IMR-90 (cell line): Measurements from ENCODE around the gene KRTAP5-7. TPM values are rescaled to one million over a fixed set of nuclear protein-coding genes. Genes with fewer than 3 reads are reported as not detected.

ENCODE experiments used
- ATAC-seq: fragments of 200-7000 bp; cut with Tn5 transposase; 2 replicates; pipeline ENCODE4 v1.9.1; 2020; ENCODE audit warnings: low read depth, mild to moderate bottlenecking, moderate library complexity
- BruUV-seq: library from RNA; stranded (reverse); fragments of 400-500 nt; replicated peaks from 2 replicates; lab custom pipeline; 2021; lab: Mats Ljungman, UMichigan
- CTCF ChIA-PET: fragments of 300-600 bp; formaldehyde crosslinking; extraction: SDS; loops from one replicate; lab custom pipeline; 2021; ENCODE audit warnings: antibody characterized with exemption; lab: Yijun Ruan, JAX
- POLR2A ChIA-PET: fragments of 300-600 bp; sonication (Branson Sonifier 250); formaldehyde crosslinking; loops from one replicate; lab custom pipeline; 2022; ENCODE audit warnings: antibody characterized with exemption; ENCODE audit not compliant: unreplicated experiment; lab: Charles Lee
- DNase-seq: peaks from one replicate; pipeline ENCODE4 v3.0.0; 2013
- H2AFZ ChIP-seq: replicated peaks from 2 replicates; pipeline ENCODE3; 2013; ENCODE audit warnings: low read length, mild to moderate bottlenecking; ENCODE audit not compliant: poor library complexity
- H2AK5ac ChIP-seq: 2 replicates; pipeline ENCODE4 v1.6.1; 2013; ENCODE audit warnings: low read depth, low read length, inconsistent platforms
- H2AK9ac ChIP-seq: replicated peaks from 2 replicates; pipeline ENCODE3; 2013; ENCODE audit warnings: mild to moderate bottlenecking, low read depth, low read length, moderate library complexity; ENCODE audit not compliant: poor library complexity
- H2BK120ac ChIP-seq: 2 replicates; pipeline ENCODE4 v1.6.1; 2013; ENCODE audit warnings: low read depth, low read length, inconsistent platforms
- H2BK15ac ChIP-seq: 3 replicates; pipeline ENCODE4 v1.6.1; 2013; ENCODE audit warnings: low read depth, low read length, inconsistent platforms
- H2BK20ac ChIP-seq: 2 replicates; pipeline ENCODE4 v1.6.1; 2013; ENCODE audit warnings: low read depth, mild to moderate bottlenecking, inconsistent platforms, low read length, moderate library complexity
- H2BK5ac ChIP-seq: 2 replicates; pipeline ENCODE4 v1.6.1; 2013; ENCODE audit warnings: mild to moderate bottlenecking, low read depth, low read length, inconsistent platforms; ENCODE audit not compliant: poor library complexity, severe bottlenecking
- H3K14ac ChIP-seq: replicated peaks from 2 replicates; pipeline ENCODE4 v1.6.1; 2013; ENCODE audit warnings: low read depth, low read length, inconsistent platforms
- H3K18ac ChIP-seq: 2 replicates; pipeline ENCODE4 v1.6.1; 2013; ENCODE audit warnings: low read depth, low read length, control low read depth
- H3K23ac ChIP-seq: 2 replicates; pipeline ENCODE4 v1.6.1; 2013; ENCODE audit warnings: low read depth, low read length, inconsistent platforms
- H3K27ac ChIP-seq: 2 replicates; pipeline ENCODE4 v1.5.1; 2013; ENCODE audit warnings: mild to moderate bottlenecking, control low read depth, low read length; ENCODE audit not compliant: insufficient read depth
- H3K27me3 ChIP-seq: 2 replicates; pipeline ENCODE4 v1.6.1; 2013; ENCODE audit warnings: low read length; ENCODE audit not compliant: control insufficient read depth, insufficient read depth
- H3K36me3 ChIP-seq: 2 replicates; pipeline ENCODE4 v1.6.1; 2013; ENCODE audit warnings: low read length, mixed read lengths; ENCODE audit not compliant: control insufficient read depth, insufficient read depth
- H3K4ac ChIP-seq: 2 replicates; pipeline ENCODE4 v1.6.1; 2013; ENCODE audit warnings: low read depth, low read length, inconsistent platforms
- H3K4me1 ChIP-seq: 2 replicates; pipeline ENCODE4 v1.6.1; 2013; ENCODE audit warnings: low read length, mixed read lengths; ENCODE audit not compliant: control insufficient read depth, insufficient read depth
- H3K4me2 ChIP-seq: 2 replicates; pipeline ENCODE4 v1.6.1; 2013; ENCODE audit warnings: low read depth, mild to moderate bottlenecking, control low read depth, low read length, moderate library complexity
- H3K4me3 ChIP-seq: 2 replicates; pipeline ENCODE4 v1.5.1; 2013; ENCODE audit warnings: low read depth, mild to moderate bottlenecking, control low read depth, low read length, moderate library complexity; ENCODE audit not compliant: insufficient read depth
- H3K56ac ChIP-seq: 2 replicates; pipeline ENCODE4 v1.6.1; 2013; ENCODE audit warnings: low read length, inconsistent platforms; ENCODE audit not compliant: insufficient read depth; ENCODE audit errors: extremely low read depth
- H3K79me1 ChIP-seq, 2 experiments: 2 replicates each; pipeline ENCODE4 v1.6.1; 2013; ENCODE audit warnings: low read length in 2 of 2, inconsistent platforms in 1 of 2, low read depth in 1 of 2
- H3K9ac ChIP-seq: 2 replicates; pipeline ENCODE4 v1.6.1; 2013; ENCODE audit warnings: low read depth, low read length, control low read depth
- H3K9me1 ChIP-seq: 2 replicates; pipeline ENCODE4 v1.6.1; 2013; ENCODE audit warnings: low read length, inconsistent platforms; ENCODE audit not compliant: insufficient read depth
- H3K9me3 ChIP-seq: 2 replicates; pipeline ENCODE4 v1.6.1; 2013; ENCODE audit warnings: low read length; ENCODE audit not compliant: control insufficient read depth, insufficient read depth
- H4K20me1 ChIP-seq: 2 replicates; pipeline ENCODE4 v1.6.1; 2013; ENCODE audit warnings: low read length, inconsistent platforms; ENCODE audit not compliant: insufficient read depth
- H4K5ac ChIP-seq: 2 replicates; pipeline ENCODE4 v1.6.1; 2013; ENCODE audit warnings: mild to moderate bottlenecking, low read depth, low read length, control low read depth
- H4K8ac ChIP-seq, 2 experiments: 2 replicates each; pipeline ENCODE4 v1.6.1; 2013; ENCODE audit warnings: low read depth in 2 of 2, low read length in 2 of 2, control low read depth in 1 of 2, inconsistent platforms in 1 of 2
- H4K91ac ChIP-seq: 2 replicates; pipeline ENCODE4 v1.6.1; 2013; ENCODE audit warnings: low read depth, low read length, inconsistent platforms; ENCODE audit not compliant: insufficient read depth
- BHLHE40 ChIP-seq: fragments of 150-350 bp; IDR thresholded peaks from 2 replicates; pipeline ENCODE4 v1.6.1; 2016; ENCODE audit warnings: mild to moderate bottlenecking, low read depth, low read length
- CEBPB ChIP-seq: IDR thresholded peaks from 2 replicates; pipeline ENCODE4 v1.6.1; 2012; ENCODE audit warnings: low read depth, low read length, improper control_type of control experiment
- CHD1 ChIP-seq: IDR thresholded peaks from 2 replicates; pipeline ENCODE4 v1.6.1; 2012; ENCODE audit warnings: low read depth, low read length, improper control_type of control experiment
- CTCF ChIP-seq: conservative IDR thresholded peaks from 2 replicates; pipeline ENCODE4 v1.5.1; 2012; ENCODE audit warnings: mild to moderate bottlenecking, low read depth, low read length, improper control_type of control experiment
- ELK1 ChIP-seq: fragments of 150-350 bp; IDR thresholded peaks from 2 replicates; pipeline ENCODE4 v1.6.1; 2016; ENCODE audit warnings: low read depth, mild to moderate bottlenecking, low read length, moderate library complexity, borderline replicate concordance
- MAZ ChIP-seq: IDR thresholded peaks from 2 replicates; pipeline ENCODE4 v1.6.1; 2012; ENCODE audit warnings: low read depth, mild to moderate bottlenecking, low read length, improper control_type of control experiment, moderate library complexity, borderline replicate concordance
- NFE2L2 ChIP-seq: fragments of 150-350 bp; IDR thresholded peaks from 2 replicates; pipeline ENCODE4 v1.6.1; 2016; ENCODE audit warnings: low read depth, mild to moderate bottlenecking, low read length
- RFX5 ChIP-seq: IDR thresholded peaks from 2 replicates; pipeline ENCODE4 v1.8.0; 2012; ENCODE audit warnings: low read depth, mild to moderate bottlenecking, low read length, moderate library complexity
- SMC3 ChIP-seq: fragments of 150-350 bp; IDR thresholded peaks from 2 replicates; pipeline ENCODE4 v1.6.1; 2016; ENCODE audit warnings: low read depth, mild to moderate bottlenecking, antibody characterized with exemption, low read length, moderate library complexity
- WGBS, 2 experiments: methylation state at CpG; one replicate each; pipeline versions ENCODE4 v1.1.5 to v1.1.7; 2013; ENCODE audit warnings: missing lambda C conversion rate in 2 of 2; ENCODE audit not compliant: insufficient read length in 1 of 2; ENCODE audit errors: extremely low coverage in 2 of 2; 5-methylcytosine and 5-hydroxymethylcytosine counted together
- dilution Hi-C: fragments of 300-500 bp; cut with HindIII; formaldehyde crosslinking; loops from one replicate; pipeline ENCODE4 v1.14.3; 2018; ENCODE audit warnings: low sequenced_read_pairs; ENCODE audit not compliant: unreplicated experiment
- in situ Hi-C: fragments of 300-500 bp; cut with MboI; formaldehyde crosslinking; loops from 3 replicates; pipeline ENCODE4 v1.14.3; 2019; ENCODE audit warnings: low sequenced_read_pairs, inconsistent platforms, mixed read lengths
- intact Hi-C: fragments of 100-400 bp; cut with micrococcal nuclease; formaldehyde crosslinking; loops from 2 replicates; pipeline ENCODE4 v1.10.0; 2022
- polyA plus RNA-seq, 3 experiments: library from polyadenylated mRNA; depleted of rRNA; stranded (reverse); fragments of >200 nt; gene quantifications; 2 replicates each; pipeline ENCODE4 v1.2.3, GENCODE V29; 2012; ENCODE audit warnings: low replicate concordance in 1 of 3
- total RNA-seq: library from RNA; depleted of rRNA; stranded (reverse); fragments of >200 nt; gene quantifications from 2 replicates; pipeline ENCODE4 v1.2.3, GENCODE V29; 2012
- TF ChIP-seq, protein P1 (sequence below): fragments of 150-350 bp; IDR thresholded peaks from 2 replicates; pipeline ENCODE4 v1.6.1; 2017; ENCODE audit warnings: mild to moderate bottlenecking, antibody characterized with exemption, low read length, low read depth

KRTAP5-7 gene
- total and polyA plus RNA-seq, 2 of the 4 experiments (the other 2 are of a cell fraction): not detected

- Histone ChIP-seq H3K4ac (no peak overlapping the region), H3K9me1 (peaks cover 10% of the 10 kb centered on the region; the same call in 1 of the 2 replicates), H3K4me1 (no peaks in the 10 kb centered on the region), H3K9ac (no peak overlapping the region), H3K79me1 (no peaks in the 10 kb centered on the region), H3K27me3 (no peaks in the 10 kb centered on the region), H4K5ac (no peak overlapping the region), H2AK5ac (no peak overlapping the region), H3K18ac (no peak overlapping the region), H3K27ac (no peak overlapping the region), H3K23ac (no peak overlapping the region), H3K36me3 (peaks cover 81% of the 10 kb centered on the region), H3K4me2 (no peak overlapping the region), H4K20me1 (no peaks in the 10 kb centered on the region), H3K4me3 (no peak overlapping the region), H4K8ac (no peak overlapping the region), H2BK120ac (no peak overlapping the region), H2BK5ac (no peak overlapping the region), H4K91ac (no peak overlapping the region), H2AK9ac (no peak overlapping the region), H3K14ac (no peak overlapping the region), H3K9me3 (no peaks in the 10 kb centered on the region), H2BK15ac (no peak overlapping the region), H3K56ac (no peak overlapping the region), H2AFZ (no peak overlapping the region), H2BK20ac (no peak overlapping the region)
- TF ChIP-seq NFE2L2 (no peak), RFX5 (no peak), BHLHE40 (no peak), CTCF (no peak), SMC3 (no peak), CEBPB (no peak), ELK1 (no peak), MAZ (no peak), CHD1 (no peak)
- TF ChIP-seq, protein P1, sequence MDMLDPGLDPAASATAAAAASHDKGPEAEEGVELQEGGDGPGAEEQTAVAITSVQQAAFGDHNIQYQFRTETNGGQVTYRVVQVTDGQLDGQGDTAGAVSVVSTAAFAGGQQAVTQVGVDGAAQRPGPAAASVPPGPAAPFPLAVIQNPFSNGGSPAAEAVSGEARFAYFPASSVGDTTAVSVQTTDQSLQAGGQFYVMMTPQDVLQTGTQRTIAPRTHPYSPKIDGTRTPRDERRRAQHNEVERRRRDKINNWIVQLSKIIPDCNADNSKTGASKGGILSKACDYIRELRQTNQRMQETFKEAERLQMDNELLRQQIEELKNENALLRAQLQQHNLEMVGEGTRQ: no peak
- intact Hi-C loops (no loop called here), dilution Hi-C loops (no loop called here), in situ Hi-C loops (no loop called here)
- BruUV-seq: no TSS peak
- CTCF ChIA-PET: no interaction called here
- no peak for ATAC-seq
- POLR2A ChIA-PET: no interaction called here
- DNase-seq: no peak
- WGBS, 2 experiments: 95% methylated on average over 7 of the region's 11 CpGs; no CpG with 5 or more reads in 1 of the 2 experiments
These were observed 48.6 kb upstream of the KRTAP5-7 start for GRCh38 chr11:71478528-71478840.
